HG02642 (cell line): Measurements from ENCODE around the gene HIPK2.

Experiments used
- ATAC-seq: cut with Tn5 transposase; IDR thresholded peaks from one replicate; pipeline ENCODE4 v1.9.1; 2021; ENCODE audit warnings: mild to moderate bottlenecking; ENCODE audit not compliant: unreplicated experiment, poor library complexity

HIPK2 gene

GRCh38 chr7:139526578-139527544 is 250.9 kb downstream of the HIPK2 start:
- no peak for ATAC-seq

- ATAC-seq, result no peak
Observed at GRCh38 chr7:139525750-139526149, 252.0 kb downstream of the HIPK2 start.

GRCh38 chr7:139525239-139525638 is 252.6 kb downstream of the HIPK2 start:
- no peak for ATAC-seq

- ATAC-seq, result no peak
Observed at GRCh38 chr7:139523968-139524815, 253.6 kb downstream of the HIPK2 start.

GRCh38 chr7:139523199-139523941 is 254.4 kb downstream of the HIPK2 start, which contains the start of gene CLEC2L:
CLEC2L (plus strand) TSS chr7:139523685; CDS start chr7:139523928, 243 bp downstream.
- ATAC-seq, result no peak

- no peak for ATAC-seq
Observed at GRCh38 chr7:139522830-139523198, 255.0 kb downstream of the HIPK2 start.

GRCh38 chr7:139521439-139521838 is 256.4 kb downstream of the HIPK2 start:
- ATAC-seq, result no peak

- no peak for ATAC-seq
Observed at GRCh38 chr7:139515266-139515665, 262.5 kb downstream of the HIPK2 start.
